Epithelial cell of umbilical artery (primary cell): Measurements from ENCODE around the gene ABCA2. TPM values are rescaled to one million over a fixed set of nuclear protein-coding genes. Genes with fewer than 3 reads are reported as not detected.

Experiments used
- total RNA-seq: library from RNA; depleted of rRNA; stranded (reverse); fragments of >200 nt; gene quantifications from 2 replicates; pipeline ENCODE4 v1.2.3, GENCODE V29; 2014

Gene ABCA2, protein sequence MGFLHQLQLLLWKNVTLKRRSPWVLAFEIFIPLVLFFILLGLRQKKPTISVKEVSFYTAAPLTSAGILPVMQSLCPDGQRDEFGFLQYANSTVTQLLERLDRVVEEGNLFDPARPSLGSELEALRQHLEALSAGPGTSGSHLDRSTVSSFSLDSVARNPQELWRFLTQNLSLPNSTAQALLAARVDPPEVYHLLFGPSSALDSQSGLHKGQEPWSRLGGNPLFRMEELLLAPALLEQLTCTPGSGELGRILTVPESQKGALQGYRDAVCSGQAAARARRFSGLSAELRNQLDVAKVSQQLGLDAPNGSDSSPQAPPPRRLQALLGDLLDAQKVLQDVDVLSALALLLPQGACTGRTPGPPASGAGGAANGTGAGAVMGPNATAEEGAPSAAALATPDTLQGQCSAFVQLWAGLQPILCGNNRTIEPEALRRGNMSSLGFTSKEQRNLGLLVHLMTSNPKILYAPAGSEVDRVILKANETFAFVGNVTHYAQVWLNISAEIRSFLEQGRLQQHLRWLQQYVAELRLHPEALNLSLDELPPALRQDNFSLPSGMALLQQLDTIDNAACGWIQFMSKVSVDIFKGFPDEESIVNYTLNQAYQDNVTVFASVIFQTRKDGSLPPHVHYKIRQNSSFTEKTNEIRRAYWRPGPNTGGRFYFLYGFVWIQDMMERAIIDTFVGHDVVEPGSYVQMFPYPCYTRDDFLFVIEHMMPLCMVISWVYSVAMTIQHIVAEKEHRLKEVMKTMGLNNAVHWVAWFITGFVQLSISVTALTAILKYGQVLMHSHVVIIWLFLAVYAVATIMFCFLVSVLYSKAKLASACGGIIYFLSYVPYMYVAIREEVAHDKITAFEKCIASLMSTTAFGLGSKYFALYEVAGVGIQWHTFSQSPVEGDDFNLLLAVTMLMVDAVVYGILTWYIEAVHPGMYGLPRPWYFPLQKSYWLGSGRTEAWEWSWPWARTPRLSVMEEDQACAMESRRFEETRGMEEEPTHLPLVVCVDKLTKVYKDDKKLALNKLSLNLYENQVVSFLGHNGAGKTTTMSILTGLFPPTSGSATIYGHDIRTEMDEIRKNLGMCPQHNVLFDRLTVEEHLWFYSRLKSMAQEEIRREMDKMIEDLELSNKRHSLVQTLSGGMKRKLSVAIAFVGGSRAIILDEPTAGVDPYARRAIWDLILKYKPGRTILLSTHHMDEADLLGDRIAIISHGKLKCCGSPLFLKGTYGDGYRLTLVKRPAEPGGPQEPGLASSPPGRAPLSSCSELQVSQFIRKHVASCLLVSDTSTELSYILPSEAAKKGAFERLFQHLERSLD (N-terminal part only)
- total RNA-seq = 4.0 and 8.4 TPM in 2 replicates

DNA sequence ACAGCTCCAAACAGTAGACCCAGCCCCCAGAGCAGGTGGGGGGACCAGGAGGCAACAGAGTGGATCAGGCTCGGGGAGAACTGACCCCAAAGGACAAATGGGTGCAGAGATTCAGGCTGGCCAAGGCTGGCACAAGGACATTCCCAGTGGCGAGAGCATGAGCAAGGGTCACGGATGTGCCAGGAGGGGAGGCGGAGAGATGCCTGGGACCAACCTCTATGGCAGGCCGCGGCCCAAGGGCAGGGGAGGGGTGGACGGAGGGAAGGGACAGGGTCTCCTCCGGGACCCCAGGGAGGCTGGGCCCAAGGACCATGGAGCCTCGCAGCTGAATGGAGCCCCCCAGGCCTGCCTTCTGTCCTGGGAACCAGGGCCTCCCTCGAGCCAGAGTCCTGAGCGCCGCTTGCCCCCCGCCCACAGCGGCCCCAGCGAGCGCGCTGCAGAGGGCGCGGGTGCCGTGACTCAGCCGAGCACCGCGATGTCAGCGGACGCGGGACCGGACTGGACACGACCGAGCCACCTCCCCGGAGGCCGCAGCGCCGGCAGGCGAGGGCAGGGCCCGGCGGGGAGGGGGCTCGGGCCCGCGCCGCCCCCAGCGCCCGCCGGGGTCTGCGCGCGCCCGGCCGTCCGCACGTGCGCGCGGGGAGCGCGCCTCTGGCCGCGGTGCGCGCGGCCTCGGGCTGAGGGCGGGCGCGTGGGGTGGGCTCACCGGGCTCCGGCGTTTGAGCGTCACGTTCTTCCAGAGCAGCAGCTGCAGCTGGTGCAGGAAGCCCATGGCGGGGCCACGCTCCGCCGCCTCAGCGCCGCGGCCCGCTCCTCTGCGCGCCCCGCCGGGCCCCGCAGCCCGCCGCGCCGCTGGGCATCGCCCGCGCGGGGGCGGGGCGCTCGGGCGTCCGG, at the start of gene ABCA2:
ABCA2 (minus strand) TSS at position 869 of the 894 bp plus-strand sequence; CDS start at position 772, 97 bp downstream.

GRCh38 chr9:137077010-137077747, 49.1 kb upstream of the ABCA2 start, which contains the start of gene UAP1L1:
Gene UAP1L1, plus strand, starts transcription at chr9:137077517. Its CDS starts 16 bp downstream, at chr9:137077533.

GRCh38 chr9:137070201-137070905, 42.3 kb upstream of the ABCA2 start, which contains the start of gene SAPCD2:
Gene SAPCD2, minus strand, starts transcription at chr9:137070557. Its CDS starts 97 bp downstream, at chr9:137070460.

GRCh38 chr9:137053944-137054931, 26.2 kb upstream of the ABCA2 start, which contains the start of gene ENTPD2:
Gene ENTPD2, minus strand, starts transcription at chr9:137054061. Its CDS starts 64 bp downstream, at chr9:137053997.

DNA sequence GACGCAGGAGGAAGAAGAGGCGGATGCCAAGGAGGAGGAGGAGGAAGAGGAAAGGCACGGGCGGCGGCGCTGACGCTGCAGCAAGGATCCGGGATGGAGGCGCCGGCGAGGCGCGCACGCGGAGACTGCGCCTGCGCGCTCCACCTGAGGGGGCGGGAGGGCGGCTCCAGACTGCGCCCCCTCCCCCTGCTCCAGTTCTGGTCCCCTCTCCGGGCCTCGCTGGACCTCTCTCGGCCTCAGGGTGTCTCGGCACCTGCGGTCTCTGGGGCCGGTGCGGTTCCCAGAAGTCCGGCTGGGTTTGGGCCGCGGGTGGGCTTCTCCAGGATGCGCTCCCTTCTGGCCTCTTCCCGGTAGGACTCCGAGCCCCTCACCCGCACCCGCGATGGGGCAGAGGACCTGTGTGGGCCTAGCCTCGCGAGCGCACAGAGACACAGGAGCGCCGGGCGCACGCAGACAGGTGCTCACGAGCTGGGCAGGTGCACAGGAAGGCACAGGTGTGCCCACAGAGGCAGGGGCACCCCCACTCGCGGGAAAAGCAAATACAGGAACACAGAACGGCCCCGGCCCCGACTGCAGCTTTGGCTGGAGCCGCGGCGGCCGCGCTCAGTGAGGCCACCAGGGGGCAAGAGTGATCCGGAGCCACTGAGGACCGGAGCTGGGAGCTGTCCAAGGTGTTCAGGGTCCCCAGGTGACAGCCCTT, 18.2 kb upstream of the ABCA2 start, which contains the start of gene NPDC1:
NPDC1 (minus strand) TSS at position 90 of the 700 bp plus-strand sequence. CDS start 188 bp downstream, outside the sequence.

GRCh38 chr9:137031904-137032640, 4.0 kb upstream of the ABCA2 start, which contains the start of gene FUT7:
Gene FUT7, minus strand, starts transcription at chr9:137032088. Its CDS starts 97 bp downstream, at chr9:137031991.

DNA sequence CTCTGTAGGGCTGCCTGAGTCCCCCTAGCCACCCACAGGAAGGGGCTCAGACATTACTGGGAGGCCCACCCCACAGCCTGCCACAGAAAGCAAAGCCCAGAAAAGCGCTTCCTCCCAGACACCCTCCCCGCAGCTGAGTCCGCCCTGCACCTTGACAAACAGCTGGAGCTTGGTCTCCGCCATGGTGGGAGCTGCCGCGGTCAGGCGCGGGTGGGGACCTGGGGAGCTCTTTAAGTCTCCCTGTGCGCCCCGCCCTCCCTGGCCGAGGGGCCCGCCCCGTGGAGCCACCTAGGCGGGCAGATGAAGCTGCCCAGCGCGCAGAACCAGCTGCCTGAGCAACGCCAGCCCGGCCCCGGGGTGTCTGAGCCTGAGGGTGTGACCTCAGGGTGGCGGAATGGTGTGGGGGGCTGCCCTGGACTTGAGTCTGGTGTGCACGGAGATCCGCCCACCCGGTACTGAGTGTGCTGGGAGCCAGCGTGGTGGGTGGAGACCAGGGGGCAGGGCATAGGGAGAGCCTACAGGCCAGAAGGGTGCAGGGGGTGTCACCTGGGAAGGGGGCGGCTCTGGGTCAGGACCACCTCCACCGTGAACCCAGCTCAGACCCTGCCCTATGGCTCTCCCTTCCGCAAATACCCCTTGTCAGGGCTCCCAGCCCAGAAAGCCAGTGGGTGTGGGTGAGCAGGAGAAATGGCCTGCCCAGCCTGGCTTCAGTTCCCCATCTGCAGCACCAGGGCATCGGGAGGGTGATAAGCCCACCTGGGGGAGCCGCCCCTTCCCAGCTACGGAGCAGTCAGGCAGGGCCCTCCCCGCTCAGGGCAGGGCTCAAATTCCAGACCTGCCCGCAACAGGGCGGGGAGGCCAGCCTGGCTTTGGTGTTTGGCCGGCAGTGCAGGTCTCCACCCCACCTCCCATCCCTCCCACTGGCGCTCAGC, 31.4 kb downstream of the ABCA2 start, which contains the start of gene CLIC3:
CLIC3 (minus strand) TSS at position 208 of the 932 bp plus-strand sequence; CDS start at position 183, 25 bp downstream.

GRCh38 chr9:136991993-136992818, 35.8 kb downstream of the ABCA2 start, which contains the start of gene PAXX:
Gene PAXX, plus strand, starts transcription at chr9:136992422. Its CDS starts 22 bp downstream, at chr9:136992444.

DNA sequence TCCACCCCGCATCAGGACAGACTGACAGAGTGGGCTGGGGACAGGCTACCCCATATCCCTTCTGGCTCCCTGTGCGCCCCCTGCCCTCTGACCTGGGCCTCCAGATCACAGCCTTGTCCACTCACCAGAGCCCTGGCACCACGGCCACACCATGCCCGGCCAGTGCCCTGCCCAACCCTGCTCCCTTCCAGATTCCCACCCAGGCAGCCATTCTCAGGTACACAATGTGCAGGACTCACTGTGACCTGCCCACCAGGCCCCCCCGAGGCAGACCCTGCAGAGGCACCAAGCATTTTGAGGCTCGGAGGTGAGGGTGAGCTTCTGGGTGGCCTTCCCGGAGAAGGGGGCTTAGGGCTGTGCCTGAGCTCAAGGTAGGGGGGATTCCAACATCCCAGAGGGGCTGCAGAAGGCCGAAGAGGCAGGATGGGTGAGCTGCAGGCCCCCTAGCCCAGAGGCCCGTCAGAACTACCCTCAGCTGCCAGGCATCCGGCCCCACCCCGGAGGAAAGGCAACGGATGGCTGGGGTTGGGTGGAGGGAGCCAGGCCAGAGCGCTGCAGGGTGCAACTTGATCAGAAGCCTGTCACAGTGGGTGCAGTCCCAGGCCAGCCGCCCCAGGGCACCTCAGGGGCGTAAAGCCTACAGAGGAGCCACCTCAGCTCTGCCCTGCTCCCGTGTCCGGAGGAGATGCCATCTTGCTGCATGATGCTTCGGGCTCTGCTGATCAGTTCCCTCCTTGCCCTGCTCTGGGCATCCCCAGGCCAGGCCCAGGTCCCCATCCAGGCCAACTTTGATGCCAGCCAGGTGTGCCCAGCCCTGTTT, 45.6 kb downstream of the ABCA2 start, which contains the start of gene LCNL1:
LCNL1 (plus strand) TSS at position 762 of the 820 bp plus-strand sequence. CDS start 594 bp downstream, outside the sequence.

DNA sequence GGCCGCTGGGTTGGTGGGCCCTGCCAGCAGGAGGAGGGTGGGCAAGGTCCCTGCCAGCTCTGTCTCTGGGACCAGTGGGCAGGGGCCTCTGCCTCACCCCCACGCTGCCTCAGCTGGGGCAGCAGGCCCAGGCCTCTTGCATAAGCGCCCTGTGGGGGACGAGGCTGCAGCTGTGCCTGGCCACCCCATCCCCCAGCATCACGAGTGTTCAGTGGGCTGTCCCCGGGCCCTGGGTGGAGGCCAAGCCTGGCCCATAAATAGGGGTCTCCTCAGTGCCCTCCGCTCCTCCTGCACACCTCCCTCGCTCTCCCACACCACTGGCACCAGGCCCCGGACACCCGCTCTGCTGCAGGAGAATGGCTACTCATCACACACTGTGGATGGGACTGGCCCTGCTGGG, 50.8 kb downstream of the ABCA2 start, which contains the start of gene PTGDS:
PTGDS (plus strand) TSS at position 282 of the 400 bp plus-strand sequence; CDS start at position 357, 75 bp downstream.

